HCT116 (cell line): Measurements from ENCODE around the gene SND1.

Experiments used
- EGR1 ChIP-seq: IDR thresholded peaks from 2 replicates; pipeline ENCODE4 v1.6.1; 2012; ENCODE audit warnings: low read depth
- EZH2phosphoT487 ChIP-seq: fragments of 200-600 bp; IDR thresholded peaks from 2 replicates; pipeline ENCODE4 v1.6.1; 2018; ENCODE audit warnings: antibody characterized with exemption, borderline replicate concordance
- JUND ChIP-seq: IDR thresholded peaks from 2 replicates; pipeline ENCODE4 v1.6.1; 2012
- POLR2A ChIP-seq: IDR thresholded peaks from 2 replicates; pipeline ENCODE4 v1.7.0; 2011; ENCODE audit warnings: borderline replicate concordance; ENCODE audit not compliant: insufficient read depth, insufficient read length; ENCODE audit errors: extremely low read depth
- POLR2AphosphoS5 ChIP-seq: IDR thresholded peaks from 2 replicates; pipeline ENCODE4 v1.6.1; 2011; ENCODE audit warnings: mild to moderate bottlenecking, low read depth, low read length, moderate library complexity
- SP1 ChIP-seq: IDR thresholded peaks from 2 replicates; pipeline ENCODE4 v1.6.1; 2012; ENCODE audit warnings: low read depth
- TF ChIP-seq, protein P1 (sequence below), 3 experiments: fragments of 200-600 bp in 1 of 3; sonication (generic) in 1 of 3; IDR thresholded peaks in 2 of 3; conservative IDR thresholded peaks in 1 of 3; 2 replicates each; pipeline ENCODE4 v1.5.1; 2012 to 2017; ENCODE audit warnings: low read depth in 2 of 3, low read length in 2 of 3, antibody characterized with exemption in 1 of 3, borderline replicate concordance in 1 of 3, control low read depth in 1 of 3, mild to moderate bottlenecking in 1 of 3, mixed read lengths in 1 of 3, mixed run types in 1 of 3, moderate library complexity in 1 of 3; ENCODE audit not compliant: insufficient read depth in 1 of 3
- TF ChIP-seq, protein P2 (sequence below): IDR thresholded peaks from 2 replicates; pipeline ENCODE4 v1.6.1; 2012
- TF ChIP-seq, protein P3 (sequence below): IDR thresholded peaks from 2 replicates; pipeline ENCODE4 v1.6.1; 2012

DNA sequence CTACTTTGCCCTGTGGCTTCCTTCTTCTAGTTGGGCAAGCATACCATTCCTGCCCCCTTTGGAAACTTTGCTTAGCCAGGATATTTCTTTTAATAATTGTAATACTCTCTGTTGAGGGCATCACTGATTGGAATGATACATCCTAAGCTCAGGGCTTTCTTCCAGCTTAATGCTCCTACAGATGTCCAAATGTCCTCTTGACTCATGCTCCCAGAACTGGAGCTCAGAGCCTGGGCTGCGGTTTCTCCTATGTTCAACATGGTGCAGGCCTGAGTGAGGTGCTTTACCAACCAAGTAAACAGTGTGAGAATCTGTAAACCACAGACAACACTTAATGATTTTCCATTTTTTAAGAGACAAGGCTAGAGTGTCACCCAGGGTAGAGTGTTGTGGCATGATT lies 270.7 kb downstream of the SND1 start:
- TF ChIP-seq, protein P1, sequence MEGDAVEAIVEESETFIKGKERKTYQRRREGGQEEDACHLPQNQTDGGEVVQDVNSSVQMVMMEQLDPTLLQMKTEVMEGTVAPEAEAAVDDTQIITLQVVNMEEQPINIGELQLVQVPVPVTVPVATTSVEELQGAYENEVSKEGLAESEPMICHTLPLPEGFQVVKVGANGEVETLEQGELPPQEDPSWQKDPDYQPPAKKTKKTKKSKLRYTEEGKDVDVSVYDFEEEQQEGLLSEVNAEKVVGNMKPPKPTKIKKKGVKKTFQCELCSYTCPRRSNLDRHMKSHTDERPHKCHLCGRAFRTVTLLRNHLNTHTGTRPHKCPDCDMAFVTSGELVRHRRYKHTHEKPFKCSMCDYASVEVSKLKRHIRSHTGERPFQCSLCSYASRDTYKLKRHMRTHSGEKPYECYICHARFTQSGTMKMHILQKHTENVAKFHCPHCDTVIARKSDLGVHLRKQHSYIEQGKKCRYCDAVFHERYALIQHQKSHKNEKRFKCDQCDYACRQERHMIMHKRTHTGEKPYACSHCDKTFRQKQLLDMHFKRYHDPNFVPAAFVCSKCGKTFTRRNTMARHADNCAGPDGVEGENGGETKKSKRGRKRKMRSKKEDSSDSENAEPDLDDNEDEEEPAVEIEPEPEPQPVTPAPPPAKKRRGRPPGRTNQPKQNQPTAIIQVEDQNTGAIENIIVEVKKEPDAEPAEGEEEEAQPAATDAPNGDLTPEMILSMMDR (IDR thresholded peaks at IDR 0.05 in 2 of 3, conservative IDR thresholded peaks at IDR 0.05 in 1 of 3; ENCODE audit: borderline replicate concordance in 1 of 3, insufficient read depth in 1 of 3, low read depth in 2 of 3, low read length in 2 of 3), result no peak
- TF ChIP-seq POLR2AphosphoS5 (no peak), EGR1 (no peak), SP1 (no peak), JUND (no peak), EZH2phosphoT487 (no peak), POLR2A (no peak)
- TF ChIP-seq, protein P2, sequence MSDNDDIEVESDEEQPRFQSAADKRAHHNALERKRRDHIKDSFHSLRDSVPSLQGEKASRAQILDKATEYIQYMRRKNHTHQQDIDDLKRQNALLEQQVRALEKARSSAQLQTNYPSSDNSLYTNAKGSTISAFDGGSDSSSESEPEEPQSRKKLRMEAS, result no peak
- TF ChIP-seq, protein P3, sequence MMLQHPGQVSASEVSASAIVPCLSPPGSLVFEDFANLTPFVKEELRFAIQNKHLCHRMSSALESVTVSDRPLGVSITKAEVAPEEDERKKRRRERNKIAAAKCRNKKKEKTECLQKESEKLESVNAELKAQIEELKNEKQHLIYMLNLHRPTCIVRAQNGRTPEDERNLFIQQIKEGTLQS, result no peak
